Stomach (tissue), 9 donors: ENCODE results near the gene SPACDR. TPM values are rescaled to one million over a fixed set of nuclear protein-coding genes. Genes with fewer than 3 reads are reported as not detected.

Experiments
- DNase-seq, 2 donors: peaks; one replicate each; pipeline versions ENCODE4 v3.0.0 to v3.0.0-alpha.2; 2013 to 2019
- H3K27ac ChIP-seq, 5 donors: fragments of 200-600 bp in 4 of 5; sonication (generic) in 4 of 5; one replicate each; pipeline ENCODE4 v1.5.1; 2013 to 2019; ENCODE audit warnings: mild to moderate bottlenecking in 1 of 5, moderate library complexity in 1 of 5
- H3K27me3 ChIP-seq, 3 donors: fragments of 200-600 bp; sonication (generic); one replicate each; pipeline ENCODE4 v1.5.1; 2017 to 2019; ENCODE audit warnings: mixed run types in 1 of 3
- H3K36me3 ChIP-seq, 4 donors: fragments of 200-600 bp; sonication (generic); 1 replicate in 3 of 4; 2 replicates in 1 of 4; pipeline ENCODE4 v1.5.1; 2016 to 2019
- H3K4me1 ChIP-seq, 4 donors: fragments of 200-600 bp; sonication (generic); one replicate each; pipeline ENCODE4 v1.5.1; 2016 to 2019
- H3K4me3 ChIP-seq, 4 donors: fragments of 200-600 bp; sonication (generic) in 3 of 4; one replicate each; pipeline ENCODE4 v1.5.1; 2016 to 2019; ENCODE audit warnings: mild to moderate bottlenecking in 1 of 4
- H3K9me3 ChIP-seq, 4 donors: fragments of 200-600 bp; sonication (generic); one replicate each; pipeline ENCODE4 v1.5.1; 2016 to 2019
- CTCF ChIP-seq, 7 experiments: fragments of 450-650 bp in 4 of 7; fragments of 200-600 bp in 3 of 7; sonication (generic) in 3 of 7; IDR thresholded peaks; one replicate each; pipeline ENCODE4 v1.5.1; 2016 to 2019; ENCODE audit warnings: antibody characterized with exemption in 7 of 7, control low read depth in 2 of 7, mild to moderate bottlenecking in 1 of 7
- EP300 ChIP-seq: sonication (generic); formaldehyde crosslinking; IDR thresholded peaks from one replicate; pipeline ENCODE4 v1.6.1; 2017; ENCODE audit warnings: antibody characterized with exemption
- POLR2A ChIP-seq, 4 donors: fragments of 450-650 bp; IDR thresholded peaks; one replicate each; pipeline ENCODE4 v1.6.1; 2016; ENCODE audit warnings: antibody characterized with exemption in 4 of 4, control low read depth in 2 of 4, mild to moderate bottlenecking in 1 of 4, moderate library complexity in 1 of 4
- POLR2AphosphoS5 ChIP-seq, 3 donors: sonication (generic); formaldehyde crosslinking; IDR thresholded peaks; one replicate each; pipeline ENCODE4 v1.6.1; 2016; ENCODE audit warnings: antibody characterized with exemption in 3 of 3
- WGBS, 5 donors: extraction: QIAGEN DNeasy Blood & Tissue Kit in 3 of 5; methylation state at CpG; one replicate each; pipeline versions ENCODE4 v1.1.5 to v1.1.7; 2013 to 2018; 5-methylcytosine and 5-hydroxymethylcytosine counted together
- intact Hi-C: fragments of 100-400 bp; cut with DNase I; formaldehyde crosslinking; loops from one replicate; pipeline ENCODE4 v1.15.1; 2023; ENCODE audit warnings: low total_unique reads
- polyA plus RNA-seq, 3 donors: library from polyadenylated mRNA; stranded (reverse); fragments of 200-250 nt; gene quantifications; one replicate each; pipeline ENCODE4 v1.2.3, GENCODE V29; 2013
- total RNA-seq, 5 donors: library from RNA; depleted of rRNA; stranded (reverse); fragments of >200 nt; gene quantifications; one replicate each; pipeline versions ENCODE4 v1.1.0 to v1.2.3, GENCODE V29; 2014 to 2016
- donor health status: healthy with polysubstance abuse.
- donor health status: Bipolar disorder and iron deficiency.
- donor health status: healthy.

SPACDR gene
- total and polyA plus RNA-seq, 8 donors: 0.65 to 2.3 (median 1.1) TPM; not detected in 5

GRCh38 chr7:100477871-100478267, 13.8 kb upstream of the SPACDR start:
- intact Hi-C loops: loop anchor here (10.0 kb wide), 1 partner anchor 197 kb away; the partner anchor contains the start of gene GNB2
- Histone ChIP-seq H3K36me3 (peaks cover 13 to 37% (median 26%) of the 10 kb centered on the region in 4 donors), H3K27me3 (no peaks in the 10 kb centered on the region), H3K9me3 (no peaks in the 10 kb centered on the region), H3K4me3 (peak overlapping the region; percentile 97 to 100 (median 98)), H3K27ac (peak overlapping the region; percentile 91 to 98 (median 95)), H3K4me1 (peaks cover 51 to 65% (median 60%) of the 10 kb centered on the region in 4 donors)
- 0 to 6% (median 1%) methylated on average over 11 to 16 of the region's 16 CpGs for WGBS, 5 donors
- TF ChIP-seq EP300 (no peak), CTCF (IDR thresholded peaks at IDR 0.05) (no peak), POLR2A (IDR thresholded peaks at IDR 0.05) (no peak), POLR2AphosphoS5 (IDR thresholded peaks at IDR 0.05) (no peak)
- DNase-seq: no peak

GRCh38 chr7:100476903-100477870, 13.1 kb upstream of the SPACDR start:
- Histone ChIP-seq H3K4me1 (peaks cover 53 to 66% (median 63%) of the 10 kb centered on the region in 4 donors), H3K27me3 (no peaks in the 10 kb centered on the region), H3K36me3 (peaks cover 13 to 44% (median 32%) of the 10 kb centered on the region in 4 donors), H3K9me3 (no peaks in the 10 kb centered on the region), H3K4me3 (peak overlapping the region; percentile 97 to 100 (median 98)), H3K27ac (peak overlapping the region in 4 of 5 donors; percentile 92 to 98 (median 96))
- 4 to 14% (median 11%) methylated on average over 6 to 30 of the region's 30 CpGs for WGBS, 5 donors
- peak in 1 of 2 donors; percentile 66 for DNase-seq
- intact Hi-C loops: loop anchor here (10.0 kb wide), 1 partner anchor 198 kb away; the partner anchor contains the start of gene GNB2
- no peak for TF ChIP-seq EP300
- no peak for TF ChIP-seq POLR2A (IDR thresholded peaks at IDR 0.05)
- no peak for TF ChIP-seq CTCF (IDR thresholded peaks at IDR 0.05)
- TF ChIP-seq POLR2AphosphoS5 (IDR thresholded peaks at IDR 0.05): no peak

GRCh38 chr7:100476101-100476780, 12.2 kb upstream of the SPACDR start:
- 13 to 37% (median 32%) methylated on average over 6 of the region's 6 CpGs for WGBS, 5 donors
- intact Hi-C loops: loop anchor here (10.0 kb wide), 1 partner anchor 199 kb away; the partner anchor contains the start of gene GNB2
- peak overlapping the region; percentile 97 to 100 (median 98) for H3K4me3 ChIP-seq
- H3K4me1 ChIP-seq: peaks cover 56 to 74% (median 67%) of the 10 kb centered on the region in 4 donors
- no peak for TF ChIP-seq EP300
- TF ChIP-seq POLR2AphosphoS5 (IDR thresholded peaks at IDR 0.05): no peak
- no peak for TF ChIP-seq CTCF (IDR thresholded peaks at IDR 0.05)
- no peak for TF ChIP-seq POLR2A (IDR thresholded peaks at IDR 0.05)
- DNase-seq: peak in 1 of 2 donors; percentile 39
- H3K9me3 ChIP-seq: no peaks in the 10 kb centered on the region
- H3K27me3 ChIP-seq: no peaks in the 10 kb centered on the region
- peaks cover 21 to 52% (median 41%) of the 10 kb centered on the region in 4 donors for H3K36me3 ChIP-seq
- H3K27ac ChIP-seq: peak overlapping the region in 4 of 5 donors; percentile 92 to 98 (median 96)

- Histone ChIP-seq H3K36me3 (peaks cover 23 to 59% (median 48%) of the 10 kb centered on the region in 4 donors), H3K27ac (peak overlapping the region in 4 of 5 donors; percentile 92 to 98 (median 96)), H3K27me3 (no peaks in the 10 kb centered on the region), H3K4me3 (peak overlapping the region; percentile 97 to 100 (median 98)), H3K9me3 (no peaks in the 10 kb centered on the region), H3K4me1 (peaks cover 56 to 79% (median 68%) of the 10 kb centered on the region in 4 donors)
- intact Hi-C loops: loop anchor here (10.0 kb wide), 1 partner anchor 199 kb away; the partner anchor contains the start of gene GNB2
- peak in 1 of 2 donors; percentile 65 for DNase-seq
- 38 to 59% (median 50%) methylated on average over 9 of the region's 9 CpGs for WGBS, 5 donors
- TF ChIP-seq POLR2A (IDR thresholded peaks at IDR 0.05) (no peak), EP300 (no peak), CTCF (IDR thresholded peaks at IDR 0.05) (no peak), POLR2AphosphoS5 (IDR thresholded peaks at IDR 0.05) (no peak)
Measured at GRCh38 chr7:100475549-100475948, 11.5 kb upstream of the SPACDR start.
